ENCODE results near the gene UBFD1. TPM values are rescaled to one million over a fixed set of nuclear protein-coding genes. Genes with fewer than 3 reads are reported as not detected.

Gene UBFD1
- total RNA-seq, 2 experiments from 2014 or later, result 53.7 to 59.5 TPM

- no peaks in the 10 kb centered on the region for H3K9me3 Mint-ChIP-seq
- no peak overlapping the region for H3K27ac Mint-ChIP-seq
- no peak overlapping the region for H3K27ac ChIP-seq (ENCODE audit: low read depth in 1 of 2, low read length in 2 of 2)
- H3K4me3 Mint-ChIP-seq, result no peak overlapping the region
- intact Hi-C loops (cut with DNase I, micrococcal nuclease), result loop anchor here in 1 of 2 experiments (10.0 kb wide), 1 partner anchor 1595 kb away; the partner anchor contains the start of gene UQCRC2
- no peaks in the 10 kb centered on the region for H3K4me1 ChIP-seq (ENCODE audit: insufficient read depth, low read length)
- POLR2A ChIA-PET, result no interaction called here
- CTCF ChIA-PET, result no interaction called here
- peaks cover 76% of the 10 kb centered on the region for H3K36me3 Mint-ChIP-seq (ENCODE audit: low read depth)
- ATAC-seq (ENCODE audit: poor library complexity) (no peak), DNase-seq (no peak)
- H3K4me3 ChIP-seq (ENCODE audit: low read length), result no peak overlapping the region
- H3K9me3 ChIP-seq (ENCODE audit: control insufficient read depth in 1 of 2, insufficient read depth in 1 of 2, low read length in 2 of 2), result no peaks in the 10 kb centered on the region
- peaks cover 7% of the 10 kb centered on the region for H3K4me1 Mint-ChIP-seq (ENCODE audit: low read depth)
- TF ChIP-seq CTCF (IDR thresholded peaks at IDR 0.05), result no peak
- no peaks in the 10 kb centered on the region for H3K27me3 Mint-ChIP-seq
- H3K27me3 ChIP-seq (ENCODE audit: control insufficient read depth in 1 of 2, insufficient read depth in 2 of 2, low read length in 2 of 2), result no peaks in the 10 kb centered on the region
- H3K36me3 ChIP-seq (ENCODE audit: insufficient read depth, low read length), result peaks cover 55% of the 10 kb centered on the region
Observed at GRCh38 chr16:23549938-23550337, 7.6 kb upstream of the UBFD1 start.

GRCh38 chr16:23552161-23552560 is 5.4 kb upstream of the UBFD1 start:
- DNase-seq, result no peak
- ChIA-PET POLR2A (no interaction called here), CTCF (no interaction called here)
- no peak overlapping the region for H3K27ac Mint-ChIP-seq
- H3K4me3 ChIP-seq (ENCODE audit: low read length), result no peak overlapping the region
- no peak overlapping the region for H3K27ac ChIP-seq (ENCODE audit: low read depth in 1 of 2, low read length in 2 of 2)
- H3K36me3 ChIP-seq (ENCODE audit: insufficient read depth, low read length), result peaks cover 37% of the 10 kb centered on the region
- no peak overlapping the region for H3K4me3 Mint-ChIP-seq
- H3K9me3 ChIP-seq (ENCODE audit: control insufficient read depth in 1 of 2, insufficient read depth in 1 of 2, low read length in 2 of 2), result no peaks in the 10 kb centered on the region
- no peaks in the 10 kb centered on the region for H3K9me3 Mint-ChIP-seq
- H3K27me3 ChIP-seq (ENCODE audit: control insufficient read depth in 1 of 2, insufficient read depth in 2 of 2, low read length in 2 of 2), result no peaks in the 10 kb centered on the region
- no peaks in the 10 kb centered on the region for H3K27me3 Mint-ChIP-seq
- peaks cover 10% of the 10 kb centered on the region for H3K4me1 ChIP-seq (ENCODE audit: insufficient read depth, low read length)
- intact Hi-C loops (cut with DNase I, micrococcal nuclease), result loop anchor here in 1 of 2 experiments (10.0 kb wide), 1 partner anchor 1597 kb away; the partner anchor contains the start of gene UQCRC2
- H3K4me1 Mint-ChIP-seq (ENCODE audit: low read depth), result peaks cover 15% of the 10 kb centered on the region
- H3K36me3 Mint-ChIP-seq (ENCODE audit: low read depth), result peaks cover 61% of the 10 kb centered on the region
- no peak for TF ChIP-seq CTCF (IDR thresholded peaks at IDR 0.05)
- no peak for ATAC-seq (ENCODE audit: poor library complexity)

GRCh38 chr16:23554536-23554935 is 3.0 kb upstream of the UBFD1 start:
- H3K27me3 ChIP-seq (ENCODE audit: control insufficient read depth in 1 of 2, insufficient read depth in 2 of 2, low read length in 2 of 2), result no peaks in the 10 kb centered on the region
- no peak for TF ChIP-seq CTCF (IDR thresholded peaks at IDR 0.05)
- Mint-ChIP-seq H3K4me1 (ENCODE audit: low read depth) (peaks cover 31% of the 10 kb centered on the region), H3K27ac (no peak overlapping the region), H3K9me3 (no peaks in the 10 kb centered on the region), H3K27me3 (no peaks in the 10 kb centered on the region), H3K36me3 (ENCODE audit: low read depth) (peaks cover 60% of the 10 kb centered on the region), H3K4me3 (no peak overlapping the region)
- H3K36me3 ChIP-seq (ENCODE audit: insufficient read depth, low read length), result peaks cover 27% of the 10 kb centered on the region
- ChIA-PET POLR2A (interaction anchor here (1.3 kb wide), 1 partner anchor 44 kb away, joined by 4 read pairs; the partner anchor contains the start of gene GGA2), CTCF (interaction anchor here (1.0 kb wide), 1 partner anchor 119 kb away, joined by 3 read pairs; no protein-coding TSS in a partner anchor)
- intact Hi-C loops (cut with DNase I, micrococcal nuclease), result loop anchor here in 1 of 2 experiments (10.0 kb wide), 1 partner anchor 1600 kb away; the partner anchor contains the start of gene UQCRC2
- ATAC-seq (ENCODE audit: poor library complexity) (no peak), DNase-seq (no peak)
- peaks cover 20% of the 10 kb centered on the region for H3K4me1 ChIP-seq (ENCODE audit: insufficient read depth, low read length)
- H3K9me3 ChIP-seq (ENCODE audit: control insufficient read depth in 1 of 2, insufficient read depth in 1 of 2, low read length in 2 of 2), result no peaks in the 10 kb centered on the region
- no peak overlapping the region for H3K27ac ChIP-seq (ENCODE audit: low read depth in 1 of 2, low read length in 2 of 2)
- H3K4me3 ChIP-seq (ENCODE audit: low read length), result no peak overlapping the region

Measured in CD4-positive, alpha-beta T cell (primary cell).